Lower leg skin (tissue), 3 donors: ENCODE results near the gene ADGRV1.

Experiments used
- POLR2A ChIP-seq, 2 donors: fragments of 450-650 bp; IDR thresholded peaks; one replicate each; pipeline ENCODE4 v1.6.1; 2016 to 2017; ENCODE audit warnings: antibody characterized with exemption in 2 of 2, mild to moderate bottlenecking in 1 of 2, moderate library complexity in 1 of 2
- TF ChIP-seq, protein P1 (sequence below), 3 donors: fragments of 450-650 bp; IDR thresholded peaks; one replicate each; pipeline ENCODE4 v1.5.1; 2016; ENCODE audit warnings: antibody characterized with exemption in 3 of 3, mild to moderate bottlenecking in 3 of 3, moderate library complexity in 2 of 3

DNA sequence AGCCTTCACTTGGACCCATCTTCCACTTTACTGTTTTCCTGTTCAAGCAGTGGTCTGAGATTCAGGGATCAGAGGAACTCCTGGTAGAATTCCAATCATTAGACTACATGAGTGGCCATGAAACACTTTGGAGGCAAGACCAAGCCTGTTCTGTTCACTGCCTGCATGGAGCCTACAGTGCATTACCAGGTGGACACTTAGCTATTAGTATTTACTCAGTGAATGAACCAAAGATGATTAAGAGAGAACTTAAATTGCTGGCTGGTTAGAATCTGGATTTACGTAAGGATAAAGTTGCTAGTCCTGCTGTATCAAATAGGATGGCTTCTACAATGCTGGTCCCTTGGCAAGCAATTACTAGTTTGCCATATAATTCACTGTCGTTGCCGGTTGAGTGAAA, 579.0 kb downstream of the ADGRV1 start:
- TF ChIP-seq, protein P1, sequence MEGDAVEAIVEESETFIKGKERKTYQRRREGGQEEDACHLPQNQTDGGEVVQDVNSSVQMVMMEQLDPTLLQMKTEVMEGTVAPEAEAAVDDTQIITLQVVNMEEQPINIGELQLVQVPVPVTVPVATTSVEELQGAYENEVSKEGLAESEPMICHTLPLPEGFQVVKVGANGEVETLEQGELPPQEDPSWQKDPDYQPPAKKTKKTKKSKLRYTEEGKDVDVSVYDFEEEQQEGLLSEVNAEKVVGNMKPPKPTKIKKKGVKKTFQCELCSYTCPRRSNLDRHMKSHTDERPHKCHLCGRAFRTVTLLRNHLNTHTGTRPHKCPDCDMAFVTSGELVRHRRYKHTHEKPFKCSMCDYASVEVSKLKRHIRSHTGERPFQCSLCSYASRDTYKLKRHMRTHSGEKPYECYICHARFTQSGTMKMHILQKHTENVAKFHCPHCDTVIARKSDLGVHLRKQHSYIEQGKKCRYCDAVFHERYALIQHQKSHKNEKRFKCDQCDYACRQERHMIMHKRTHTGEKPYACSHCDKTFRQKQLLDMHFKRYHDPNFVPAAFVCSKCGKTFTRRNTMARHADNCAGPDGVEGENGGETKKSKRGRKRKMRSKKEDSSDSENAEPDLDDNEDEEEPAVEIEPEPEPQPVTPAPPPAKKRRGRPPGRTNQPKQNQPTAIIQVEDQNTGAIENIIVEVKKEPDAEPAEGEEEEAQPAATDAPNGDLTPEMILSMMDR (IDR thresholded peaks at IDR 0.05) = no peak
- TF ChIP-seq POLR2A (IDR thresholded peaks at IDR 0.05) = no peak
